HG02981 (cell line): ENCODE measurements around the gene LHX8.
"Not testable (repeated sequence)": the region's sequence is repeated elsewhere in the genome, so short reads cannot be mapped to it uniquely, and the experiment has no call there.

ENCODE experiments used
- ATAC-seq: cut with Tn5 transposase; IDR thresholded peaks from one replicate; pipeline ENCODE4 v1.9.1; 2021; ENCODE audit warnings: mild to moderate bottlenecking, moderate library complexity; ENCODE audit not compliant: unreplicated experiment

Gene LHX8

DNA sequence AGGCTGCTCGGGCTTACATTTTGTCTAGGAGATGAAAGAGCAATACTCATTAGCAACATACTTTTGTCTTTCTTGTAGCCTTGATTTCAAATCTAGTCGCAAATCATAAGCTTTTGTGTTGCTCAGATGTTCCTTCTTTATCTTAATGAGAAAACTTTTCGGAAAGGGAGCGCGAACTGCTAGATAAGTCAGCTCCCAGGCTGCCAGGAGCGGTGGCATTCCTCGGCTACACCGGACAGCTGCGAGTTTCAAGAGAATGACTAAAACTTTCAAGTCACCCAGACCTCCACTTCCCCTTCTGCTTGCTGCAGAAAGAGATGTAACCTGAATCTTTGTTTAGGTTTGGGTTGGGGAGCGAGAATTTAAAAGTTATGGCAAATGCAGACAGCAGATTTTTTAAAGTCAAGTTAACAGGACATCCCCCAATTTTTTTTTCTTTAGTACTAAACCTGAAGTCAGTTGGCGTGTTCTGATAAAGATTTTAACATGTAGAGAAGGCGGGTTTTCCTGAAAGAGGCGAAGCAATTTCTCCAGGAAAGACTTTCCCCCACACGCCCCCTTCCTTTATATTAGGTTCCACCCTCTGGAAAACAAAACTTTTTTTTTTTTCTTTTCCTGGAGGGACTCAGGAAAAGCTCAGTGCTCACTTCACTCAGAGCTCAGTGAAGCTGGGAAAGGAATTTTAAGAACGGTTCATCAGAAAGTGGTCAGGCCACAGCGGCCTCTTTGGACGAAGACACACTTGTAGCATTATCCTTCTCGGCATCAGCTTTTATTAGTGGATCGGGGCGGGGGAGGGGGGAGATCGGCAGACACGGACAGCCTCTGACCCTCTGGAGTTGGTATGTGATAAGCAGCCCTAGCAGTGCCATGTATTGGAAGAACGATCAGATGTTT lies at the start of gene LHX8:
TSS of gene LHX8 (plus strand) at position 639 of the 897 bp plus-strand sequence. CDS start 2,227 bp downstream, outside the sequence.
- no peak for ATAC-seq

DNA sequence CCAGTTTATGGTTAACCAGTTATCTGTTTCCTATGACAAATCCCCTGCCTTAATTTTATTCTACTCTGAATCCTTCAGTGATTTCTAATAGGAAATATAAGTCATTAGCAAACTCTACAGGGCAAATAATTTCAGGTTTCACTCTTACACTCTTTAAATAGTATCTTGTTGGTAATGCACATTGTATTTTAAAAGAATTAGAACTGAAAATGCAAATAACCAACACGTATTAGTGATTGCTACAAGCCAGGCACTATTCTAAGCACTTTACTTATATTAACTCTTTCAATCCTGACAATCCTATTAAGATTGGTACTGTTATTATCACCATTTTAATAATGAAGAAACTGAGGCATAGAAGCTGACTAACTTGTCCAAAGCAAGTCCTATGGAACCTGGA lies 48.3 kb upstream of the LHX8 start:
- no peak for ATAC-seq

DNA sequence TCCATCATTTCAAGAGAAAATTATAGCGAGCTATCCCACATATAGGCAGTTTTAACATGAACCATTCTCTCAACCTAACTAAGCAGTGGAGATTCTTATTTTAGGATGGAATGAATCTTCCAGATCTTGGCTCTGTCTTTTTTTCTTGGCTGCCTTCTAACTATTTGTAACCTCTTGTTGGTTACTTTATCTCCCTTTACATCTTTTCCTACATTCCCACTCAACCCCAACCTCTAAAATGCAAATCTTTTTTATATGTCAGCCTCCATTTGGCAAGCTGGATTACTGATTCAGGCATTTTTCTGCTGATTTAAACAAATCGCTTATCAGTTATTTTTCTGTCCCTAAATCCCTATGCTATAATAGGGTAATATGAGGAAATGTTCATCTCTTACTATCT lies 46.9 kb upstream of the LHX8 start:
- no peak for ATAC-seq

DNA sequence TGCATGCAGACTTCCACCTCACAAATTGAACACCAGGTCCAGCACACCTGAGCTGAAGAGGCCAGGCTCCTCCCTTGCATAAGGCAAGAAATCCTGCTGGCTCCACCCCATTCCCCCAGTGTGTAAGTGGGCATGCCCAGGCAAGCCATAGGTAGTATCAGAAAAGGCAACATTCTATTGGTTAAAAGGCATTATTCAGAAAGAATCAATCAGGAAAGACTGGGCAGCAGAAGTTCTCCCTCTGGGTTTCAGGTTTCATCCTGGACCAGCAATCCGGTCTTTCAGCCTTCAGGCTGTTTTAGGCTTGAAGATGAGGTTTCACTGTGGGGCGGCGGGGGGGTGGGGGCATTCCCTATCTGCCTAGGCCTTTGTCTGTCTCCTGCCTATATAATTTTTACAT lies 42.0 kb upstream of the LHX8 start:
- no peak for ATAC-seq

DNA sequence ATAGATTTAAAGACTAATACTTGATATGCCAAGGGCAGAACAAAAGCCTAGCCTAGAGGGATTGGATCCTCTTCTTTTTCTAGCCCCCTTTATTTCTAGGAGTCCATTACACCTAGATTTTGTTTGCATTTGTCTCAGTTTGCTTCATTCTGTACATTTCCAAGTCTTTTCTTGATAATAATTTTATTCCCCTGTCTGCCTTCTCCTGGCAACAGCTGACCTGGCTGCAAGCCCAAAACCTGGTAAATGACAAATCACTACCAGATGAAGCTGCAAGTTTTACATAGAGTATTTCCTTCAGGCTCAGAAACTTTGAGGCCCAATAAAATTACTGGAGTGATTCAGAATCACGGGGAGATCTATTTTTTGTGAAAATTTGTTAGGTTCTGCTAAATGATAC lies 36.5 kb upstream of the LHX8 start:
- no peak for ATAC-seq

DNA sequence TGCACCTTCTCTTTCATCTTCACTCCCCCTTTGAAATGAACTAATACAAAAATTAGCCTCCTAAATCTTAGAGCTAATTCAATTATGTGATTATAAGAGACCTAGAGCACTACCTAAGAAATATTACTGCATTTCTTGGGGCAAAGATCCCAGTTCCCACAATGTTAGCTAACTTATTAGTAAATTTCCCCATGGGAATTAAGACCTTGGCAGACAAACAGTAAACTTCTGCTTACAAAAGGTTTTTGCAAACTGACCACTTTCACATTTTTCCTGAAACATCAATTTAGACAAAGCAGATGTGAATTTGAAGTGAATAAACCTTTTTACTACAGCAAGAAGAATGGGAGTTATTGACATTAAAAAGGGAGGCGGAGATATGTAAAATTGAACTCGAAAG lies 34.6 kb upstream of the LHX8 start:
- no peak for ATAC-seq

DNA sequence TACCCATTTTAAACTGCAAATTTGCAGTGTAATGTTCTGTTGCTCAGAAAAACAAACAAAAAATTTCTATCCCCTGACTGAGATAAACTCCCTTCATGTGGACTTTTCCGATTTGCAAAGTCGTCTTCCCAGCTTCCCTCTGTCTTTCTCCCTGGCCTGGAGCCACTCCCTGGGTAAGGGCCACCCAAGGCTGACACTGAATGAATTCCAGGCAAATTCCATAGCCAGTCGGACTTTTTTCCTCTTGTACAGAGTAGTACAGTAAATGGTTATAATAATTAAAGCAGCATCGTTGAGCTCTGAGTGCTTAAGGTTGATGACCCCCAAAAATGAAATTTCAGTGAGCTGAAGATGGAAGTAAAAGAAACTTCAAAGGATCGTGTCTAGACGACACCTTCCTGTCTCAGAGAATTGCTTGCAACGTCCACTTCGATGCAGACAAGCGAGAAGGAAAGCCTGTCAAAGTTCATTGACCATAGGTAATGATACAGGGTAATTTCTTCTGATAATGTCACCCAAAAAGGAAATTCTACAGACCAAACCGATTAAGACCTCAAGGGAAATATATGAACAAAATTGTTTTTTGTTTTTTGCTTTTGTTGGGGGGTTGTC lies 33.6 kb upstream of the LHX8 start:
- no peak for ATAC-seq

DNA sequence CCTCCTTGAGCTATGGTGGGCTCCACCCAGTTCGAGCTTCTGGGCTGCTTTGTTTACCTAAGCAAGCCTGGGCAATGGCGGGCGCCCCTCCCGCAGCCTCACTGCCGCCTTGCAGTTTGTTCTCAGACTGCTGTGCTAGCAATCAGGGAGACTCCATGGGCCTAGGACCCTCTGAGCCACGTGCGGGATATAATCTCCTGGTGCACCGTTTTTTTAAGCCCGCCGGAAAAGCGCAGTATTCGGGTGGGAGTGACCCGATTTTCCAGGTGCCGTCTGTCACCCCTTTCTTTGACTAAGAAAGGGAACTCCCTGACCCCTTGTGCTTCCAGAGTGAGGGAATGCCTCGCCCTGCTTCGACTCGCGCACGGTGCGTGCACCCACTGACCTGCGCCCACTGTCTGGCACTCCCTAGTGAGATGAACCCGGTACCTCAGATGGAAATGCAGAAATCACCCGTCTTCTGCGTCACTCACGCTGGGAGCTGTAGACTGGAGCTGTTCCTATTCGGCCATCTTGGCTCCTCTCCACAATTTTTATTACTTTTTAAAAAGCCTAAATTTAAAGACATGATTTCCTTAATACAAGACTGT lies 21.7 kb upstream of the LHX8 start:
- not testable (repeated sequence) for ATAC-seq

DNA sequence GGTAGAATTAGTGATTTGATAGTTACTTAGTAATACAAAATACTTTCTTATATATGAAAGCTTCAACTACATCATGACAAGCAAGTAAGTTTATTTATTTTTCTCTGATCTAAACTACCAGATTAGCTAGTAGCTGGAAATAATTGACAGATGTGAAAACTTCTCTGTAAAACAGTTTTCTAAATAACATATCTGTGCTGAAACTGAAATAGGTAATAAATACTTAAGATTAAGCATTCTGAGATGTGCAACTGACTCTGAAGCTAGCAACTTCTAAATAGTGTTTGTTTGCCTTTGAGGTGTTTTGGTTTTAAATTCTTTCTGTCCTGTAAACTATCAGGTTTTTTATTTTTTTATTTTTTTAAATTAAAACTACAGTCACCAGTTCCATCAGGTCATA lies 18.5 kb upstream of the LHX8 start:
- ATAC-seq: no peak

DNA sequence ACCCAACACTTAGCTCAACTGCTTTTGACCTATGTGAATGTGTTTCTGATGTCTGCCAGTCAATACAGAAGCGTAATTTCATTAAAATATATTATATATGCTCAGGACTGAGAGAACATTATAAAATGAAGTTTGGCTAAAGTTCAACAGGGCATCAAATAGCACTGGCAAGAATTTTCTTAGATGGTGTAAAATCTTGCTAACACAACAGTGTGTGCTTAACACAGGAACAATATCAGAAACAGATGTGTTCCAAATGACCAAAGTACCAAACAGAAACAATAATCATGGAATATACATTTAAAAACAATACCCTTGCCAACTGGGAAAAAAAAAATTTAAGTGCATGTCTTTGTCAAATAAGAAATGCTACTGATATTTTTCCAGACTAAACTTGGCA lies 10.4 kb upstream of the LHX8 start:
- ATAC-seq: no peak

DNA sequence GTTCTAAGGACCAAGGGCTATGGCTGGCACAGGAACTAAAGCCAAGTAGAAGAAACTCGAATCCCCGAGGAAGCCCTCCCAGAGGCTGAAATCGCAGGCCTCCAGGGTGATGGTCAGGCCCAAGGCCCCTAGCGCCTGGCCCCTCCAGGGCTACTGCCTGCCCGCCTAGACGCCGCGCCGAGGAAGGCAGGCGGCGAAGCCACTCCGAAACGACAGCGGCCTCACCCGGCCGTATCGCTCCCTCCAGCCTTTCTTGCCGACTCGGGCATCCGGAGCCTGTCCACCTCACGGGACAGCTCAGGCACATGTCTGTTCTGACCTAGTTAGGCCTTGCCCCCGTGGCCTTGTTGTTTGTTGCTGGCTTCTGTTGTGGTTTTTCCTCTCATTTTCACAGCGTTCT lies 9.7 kb upstream of the LHX8 start:
- ATAC-seq: no peak

DNA sequence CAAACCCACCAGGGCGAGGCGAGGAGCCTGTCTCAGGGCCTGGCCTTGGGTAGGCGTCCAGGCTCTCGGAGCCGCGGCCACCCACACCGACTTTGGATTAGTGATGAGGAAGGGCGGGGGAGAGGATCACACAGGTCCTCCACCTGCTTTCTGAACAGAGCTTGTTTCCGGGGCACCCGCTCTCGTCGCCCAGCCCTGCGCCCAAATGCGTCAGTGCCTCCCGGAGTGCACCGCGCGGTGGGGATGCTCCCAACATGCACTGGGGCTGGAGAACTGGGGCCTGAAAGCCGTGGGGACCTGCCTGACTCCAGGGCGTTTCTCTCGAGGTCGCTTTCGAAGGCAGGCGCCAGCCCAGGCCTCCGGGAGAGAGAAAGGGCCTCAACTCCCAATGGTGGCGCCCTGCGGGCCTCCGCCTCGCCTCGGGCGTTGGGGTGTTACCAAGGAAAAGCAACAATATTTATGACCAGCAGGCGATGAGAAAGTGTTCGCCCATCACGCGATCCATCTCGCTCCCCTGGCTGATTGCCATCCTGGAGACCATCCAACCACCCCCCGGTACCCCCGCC lies 8.9 kb upstream of the LHX8 start:
- ATAC-seq: no peak

DNA sequence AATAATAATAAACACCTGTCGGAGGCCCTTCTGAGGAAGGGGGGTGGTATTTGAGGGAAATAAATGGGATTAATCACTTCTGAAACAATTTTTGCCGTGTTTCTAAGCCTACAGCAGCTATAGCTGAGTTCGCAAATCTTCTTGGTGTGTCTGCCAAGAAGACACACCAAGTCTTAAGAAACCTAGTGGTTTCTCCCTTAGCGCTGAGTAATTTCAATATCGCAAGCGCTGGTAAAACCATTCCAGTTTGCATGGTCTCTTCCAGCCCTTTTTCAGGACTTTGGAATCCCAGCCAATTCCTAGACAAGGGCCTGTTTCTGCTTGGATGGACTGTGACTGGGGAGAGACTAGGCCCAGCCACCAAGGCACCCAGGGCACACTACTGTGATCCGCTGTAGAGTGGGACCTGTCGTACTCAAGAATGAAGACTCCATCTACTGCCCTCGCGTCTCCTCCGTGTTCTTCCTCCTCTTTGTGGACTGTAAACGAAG lies 7.5 kb upstream of the LHX8 start:
- no peak for ATAC-seq

DNA sequence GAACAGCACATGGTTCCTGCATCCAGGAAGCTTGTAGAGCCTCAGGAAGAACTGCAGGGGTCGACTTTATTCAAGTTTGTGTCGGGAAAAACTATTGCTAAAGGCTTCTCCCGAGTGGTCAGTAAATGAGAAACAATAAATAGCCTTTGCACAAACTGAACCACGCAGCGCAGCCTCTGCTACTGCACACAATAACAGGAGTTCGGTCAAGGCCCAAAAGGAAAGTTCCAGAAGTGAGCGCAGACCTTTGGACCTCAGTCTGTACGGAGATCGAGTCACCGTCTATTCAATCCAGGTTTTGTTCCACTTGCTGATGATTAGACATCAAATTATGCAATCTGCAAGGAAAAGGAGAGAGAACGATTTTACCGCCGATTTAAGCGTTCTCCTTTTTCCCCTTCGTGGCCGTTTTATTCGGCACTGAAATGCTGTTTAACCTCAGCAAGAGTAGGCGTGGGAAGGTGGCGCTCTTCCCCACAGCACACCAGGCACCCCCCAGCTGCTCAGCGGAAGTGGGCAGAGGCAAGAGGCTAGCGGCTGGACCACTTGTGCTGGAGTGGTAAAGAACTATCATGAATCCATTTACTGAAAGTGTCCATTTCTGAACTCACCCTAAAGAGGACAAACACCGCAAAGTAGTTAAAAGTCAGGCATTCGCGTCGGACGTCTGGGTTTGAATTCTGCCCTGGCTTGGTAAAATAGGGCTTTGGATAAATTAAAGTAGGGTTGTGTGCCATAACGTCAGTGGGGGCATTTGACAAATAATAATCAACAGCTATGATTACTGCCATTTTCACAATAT lies 6.1 kb upstream of the LHX8 start:
- no peak for ATAC-seq

DNA sequence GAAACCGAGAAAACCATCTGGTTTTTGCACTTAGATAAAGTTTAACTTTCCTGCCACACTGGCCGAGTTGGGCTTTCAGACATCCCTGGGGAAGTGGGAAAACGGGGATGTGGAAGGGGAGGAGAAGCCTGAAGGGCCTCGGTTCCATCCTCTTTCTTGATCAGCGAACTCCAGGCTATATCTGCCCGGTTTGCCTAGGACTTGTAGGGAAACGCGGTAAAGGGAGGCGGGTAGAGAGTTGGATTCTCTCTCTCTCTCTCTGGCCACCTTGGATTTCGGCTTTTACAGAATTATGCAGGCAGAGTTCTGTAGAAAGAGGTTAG lies 4.6 kb upstream of the LHX8 start:
- ATAC-seq: no peak

DNA sequence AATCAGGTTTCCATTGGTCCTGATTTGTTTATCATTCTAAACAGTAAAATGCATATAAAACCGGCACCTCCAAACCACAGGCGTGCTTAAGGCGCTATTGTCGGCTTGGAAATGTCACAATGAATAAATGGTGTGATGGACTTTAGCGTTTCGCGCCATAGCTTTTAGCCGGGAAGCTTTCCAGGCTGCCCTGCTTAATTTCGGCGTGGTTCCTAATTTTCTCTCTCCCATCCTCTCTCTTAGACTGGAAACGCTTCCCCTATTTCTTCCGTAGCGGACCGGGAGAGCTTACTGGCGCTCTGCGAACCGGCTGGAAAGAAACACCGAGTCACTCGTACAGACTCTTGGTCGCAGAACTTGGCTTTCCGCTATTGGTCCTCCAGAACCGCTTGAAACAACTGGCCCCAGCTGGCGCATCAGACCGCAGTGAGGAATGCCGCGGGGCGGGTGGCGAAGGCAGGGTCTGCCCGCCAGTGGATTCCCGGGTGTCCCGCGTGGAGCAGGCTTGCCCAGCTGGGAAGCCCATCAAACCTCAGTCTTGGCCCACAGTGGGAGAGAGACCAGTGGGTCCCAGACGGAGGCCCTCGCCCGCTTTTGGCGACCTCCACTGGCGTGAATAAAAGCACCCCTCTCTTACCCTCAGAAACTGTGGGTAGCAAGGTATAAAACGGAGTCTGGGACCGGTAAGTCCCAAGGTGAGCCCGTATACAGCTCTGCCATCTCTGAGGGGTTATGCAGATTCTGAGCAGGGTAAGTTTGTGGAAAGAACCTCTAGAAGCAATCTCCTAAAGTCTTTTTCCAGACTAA lies 4.0 kb upstream of the LHX8 start:
- no peak for ATAC-seq

DNA sequence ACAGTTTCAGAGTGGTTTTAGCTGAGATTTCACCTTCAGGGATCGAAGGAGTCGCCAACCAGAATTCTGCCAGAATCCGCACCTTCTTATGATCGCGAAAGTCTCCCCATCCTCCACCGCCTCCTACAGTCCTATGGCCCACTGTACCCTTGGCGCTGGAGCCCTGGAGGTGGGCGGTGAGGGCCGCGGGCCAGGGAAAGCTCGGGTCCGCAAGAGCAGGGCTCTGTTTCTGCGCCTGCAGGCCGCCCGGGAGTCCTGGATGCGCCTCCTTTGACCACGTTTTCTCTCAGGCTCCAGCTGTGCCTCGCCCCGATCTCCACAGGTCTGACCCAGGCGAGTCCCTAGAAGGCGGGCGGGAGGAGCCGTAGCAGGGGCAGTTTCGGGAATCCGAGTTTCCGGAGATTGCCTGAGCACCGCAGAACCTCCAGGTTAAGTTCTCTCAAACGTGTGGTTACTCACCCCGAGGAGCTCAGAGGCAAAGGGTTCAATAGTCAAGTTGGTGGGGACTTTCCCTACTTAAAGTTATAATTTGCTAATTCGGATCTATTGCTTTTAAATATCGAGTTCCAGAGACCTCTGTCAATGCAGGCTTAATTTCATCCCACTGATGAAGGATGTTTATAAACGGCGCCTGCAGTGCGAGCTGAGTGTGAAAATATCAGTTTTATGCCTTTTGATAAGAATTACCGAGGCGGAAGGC lies 3.2 kb upstream of the LHX8 start:
- no peak for ATAC-seq

DNA sequence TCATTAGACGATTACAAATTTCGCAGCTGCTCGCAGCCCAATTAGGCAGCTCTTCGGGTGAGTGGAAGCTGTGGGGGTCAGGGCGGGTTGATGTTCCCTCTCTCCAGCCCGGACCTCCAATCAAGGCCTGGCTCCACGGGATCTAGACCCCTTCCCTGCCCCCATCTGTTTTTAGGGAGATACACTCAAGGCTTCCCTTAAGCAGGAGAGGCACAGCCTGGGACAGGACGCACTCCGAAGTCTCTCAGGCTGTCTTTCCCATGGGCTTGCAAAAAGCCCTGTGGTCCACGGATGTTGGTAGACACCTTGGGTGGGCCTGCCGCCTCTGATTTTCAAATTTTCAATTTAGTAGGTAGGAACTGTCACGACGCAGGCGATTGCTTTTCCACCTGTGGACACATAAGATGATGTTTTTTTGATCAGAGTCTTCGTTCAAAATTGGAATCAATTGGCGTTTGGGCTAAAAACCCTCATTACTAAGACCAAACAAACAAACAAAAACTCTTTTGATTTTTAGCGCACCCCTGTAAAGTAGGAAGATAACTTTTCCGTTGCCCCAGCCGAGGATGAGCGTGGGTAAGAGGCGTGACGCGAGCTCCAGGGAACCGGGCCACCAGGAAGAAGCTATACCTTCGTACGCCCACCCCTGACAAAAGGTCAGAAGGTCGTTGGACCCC lies 2.5 kb upstream of the LHX8 start:
- ATAC-seq: no peak

DNA sequence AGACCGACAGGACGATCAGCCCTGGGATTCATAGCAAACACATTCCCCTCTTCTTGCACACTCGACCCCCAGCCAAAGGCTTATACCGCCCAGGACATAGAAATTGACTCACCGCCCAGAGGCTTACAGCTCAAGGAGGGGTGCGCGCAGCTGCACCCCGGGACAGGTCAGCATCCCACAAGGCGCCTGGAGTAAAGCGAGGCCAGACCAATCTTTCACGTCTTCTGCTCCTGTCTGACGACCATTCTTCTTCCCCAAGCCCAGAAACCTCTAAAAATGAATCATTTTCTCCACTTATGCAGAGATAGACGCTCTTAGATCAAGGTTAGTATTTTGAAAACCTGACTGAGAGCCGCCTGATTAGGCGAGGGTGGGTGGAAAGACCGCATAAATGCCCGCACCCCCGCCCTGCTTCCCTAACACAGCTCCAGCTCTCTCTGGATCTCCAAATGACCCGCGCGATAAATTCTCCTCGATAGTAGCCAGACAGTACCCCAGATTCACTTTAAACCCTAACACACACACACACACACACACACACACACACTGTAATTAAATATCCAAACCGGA lies 1.9 kb upstream of the LHX8 start:
- no peak for ATAC-seq
